ENCODE measurements around the gene ANGPTL7.
A peak's percentile ranks its signal among the peaks of the same experiment; 100 is the strongest.
"Not testable (repeated sequence)": the region's sequence is repeated elsewhere in the genome, so short reads cannot be mapped to it uniquely, and the experiment has no call there.

The ANGPTL7 gene

GRCh38 chr1:11170102-11170501 lies 19.1 kb upstream of the ANGPTL7 start:
- no peak for DNase-seq

- DNase-seq = no peak
These were observed 14.8 kb upstream of the ANGPTL7 start for GRCh38 chr1:11174261-11174942.

- DNase-seq = no peak
These were observed 13.7 kb upstream of the ANGPTL7 start for GRCh38 chr1:11175461-11175860.

GRCh38 chr1:11176081-11176706 lies 13.0 kb upstream of the ANGPTL7 start:
- peak; percentile 61 for DNase-seq

- DNase-seq = no peak
These were observed 10.8 kb upstream of the ANGPTL7 start for GRCh38 chr1:11178021-11179015.

GRCh38 chr1:11179125-11179524 lies 10.0 kb upstream of the ANGPTL7 start:
- no peak for DNase-seq

- DNase-seq = not testable (repeated sequence)
These were observed 9.4 kb upstream of the ANGPTL7 start for GRCh38 chr1:11179749-11180148.

- DNase-seq = no peak
These were observed 8.8 kb upstream of the ANGPTL7 start for GRCh38 chr1:11180342-11180744.

GRCh38 chr1:11182884-11183283 lies 6.3 kb upstream of the ANGPTL7 start:
- DNase-seq = no peak

GRCh38 chr1:11184973-11185372 lies 4.2 kb upstream of the ANGPTL7 start:
- no peak for DNase-seq

GRCh38 chr1:11187000-11187399 lies 2.2 kb upstream of the ANGPTL7 start:
- no peak for DNase-seq

GRCh38 chr1:11187494-11187893 lies 1.7 kb upstream of the ANGPTL7 start:
- DNase-seq = no peak

GRCh38 chr1:11187931-11188330 lies 1.2 kb upstream of the ANGPTL7 start:
- no peak for DNase-seq

GRCh38 chr1:11188381-11188780 lies 774 bp upstream of the ANGPTL7 start:
- no peak for DNase-seq

GRCh38 chr1:11193376-11193775 lies 4.2 kb downstream of the ANGPTL7 start:
- no peak for DNase-seq

- DNase-seq = no peak
These were observed 5.4 kb downstream of the ANGPTL7 start for GRCh38 chr1:11194407-11195176.

GRCh38 chr1:11196945-11197344 lies 7.8 kb downstream of the ANGPTL7 start:
- DNase-seq = no peak

GRCh38 chr1:11197359-11197758 lies 8.2 kb downstream of the ANGPTL7 start:
- DNase-seq = no peak

GRCh38 chr1:11198257-11198656 lies 9.1 kb downstream of the ANGPTL7 start:
- DNase-seq = no peak

GRCh38 chr1:11198851-11199594 lies 9.9 kb downstream of the ANGPTL7 start:
- no peak for DNase-seq

- no peak for DNase-seq
These were observed 15.4 kb downstream of the ANGPTL7 start for GRCh38 chr1:11204396-11205190.
